ENCODE data around the gene EPN1. TPM values are rescaled to one million over a fixed set of nuclear protein-coding genes. Genes with fewer than 3 reads are reported as not detected.

The EPN1 gene
- total and polyA plus RNA-seq, 2 of the 13 experiments (the other 11 are each of a cell fraction or from before 2014, with no cell fraction given): 28.9 to 31.7 TPM

- TF ChIP-seq PCBP2 (optimal IDR thresholded peaks at IDR 0.05; ENCODE audit: low read depth, low read length, poor library complexity, severe bottlenecking): peak; percentile 39
- TF ChIP-seq ZNF367 (CRISPR knock-in tag; IDR thresholded peaks at IDR 0.05; ENCODE audit: borderline replicate concordance): no peak
- TF ChIP-seq JDP2 (CRISPR knock-in tag; IDR thresholded peaks at IDR 0.05; ENCODE audit: borderline replicate concordance): no peak
- peak; percentile 85; the same call in 1 of the 2 replicates for TF ChIP-seq PHF21A (CRISPR knock-in tag; IDR thresholded peaks at IDR 0.05)
- TF ChIP-seq ZNF598 (CRISPR knock-in tag; IDR thresholded peaks at IDR 0.05; ENCODE audit: borderline replicate concordance): no peak
- TF ChIP-seq ZNF605 (CRISPR knock-in tag; IDR thresholded peaks at IDR 0.05): peak; percentile 54
- TF ChIP-seq ZNF343 (CRISPR knock-in tag; IDR thresholded peaks at IDR 0.05): no peak
- no peak for TF ChIP-seq ZBTB3 (CRISPR knock-in tag; IDR thresholded peaks at IDR 0.05; ENCODE audit: borderline replicate concordance, low read depth)
- TF ChIP-seq ZSCAN25 (CRISPR knock-in tag; IDR thresholded peaks at IDR 0.05): 0 out of 2 replicates have a peak, but pooled peaks have one; percentile 4
- 0 out of 2 replicates have a peak, but pooled peaks have one; percentile 44 for TF ChIP-seq ZBTB4 (CRISPR knock-in tag; IDR thresholded peaks at IDR 0.05; ENCODE audit: borderline replicate concordance)
- 0 out of 2 replicates have a peak, but pooled peaks have one; percentile 34 for TF ChIP-seq BHLHE40 (IDR thresholded peaks at IDR 0.05; ENCODE audit: low read length)
- TF ChIP-seq ZNF451 (CRISPR knock-in tag; IDR thresholded peaks at IDR 0.05): 0 out of 2 replicates have a peak, but pooled peaks have one; percentile 45
- TF ChIP-seq ZNF335 (CRISPR knock-in tag; IDR thresholded peaks at IDR 0.05): peak; percentile 65; the same call in 1 of the 2 replicates
- TF ChIP-seq ZZZ3 (CRISPR knock-in tag; IDR thresholded peaks at IDR 0.05; ENCODE audit: borderline replicate concordance): no peak
- TF ChIP-seq SAP130 (CRISPR knock-in tag; IDR thresholded peaks at IDR 0.05; ENCODE audit: low read depth): peak; percentile 84
- 0 out of 2 replicates have a peak, but pooled peaks have one; percentile 62 for TF ChIP-seq MYC (CRISPR knock-in tag; IDR thresholded peaks at IDR 0.05; ENCODE audit: borderline replicate concordance)
- peak; percentile 75; the same call in 1 of the 2 replicates for TF ChIP-seq SMAD1 (CRISPR knock-in tag; IDR thresholded peaks at IDR 0.05; ENCODE audit: borderline replicate concordance, low read depth)
- peak; percentile 53; the same call in 1 of the 2 replicates for TF ChIP-seq PRDM10 (CRISPR knock-in tag; IDR thresholded peaks at IDR 0.05; ENCODE audit: low read depth)
- 0 out of 2 replicates have a peak, but pooled peaks have one; percentile 28 for TF ChIP-seq ARID2 (CRISPR knock-in tag; IDR thresholded peaks at IDR 0.05; ENCODE audit: borderline replicate concordance)
- TF ChIP-seq ZNF496 (CRISPR knock-in tag; IDR thresholded peaks at IDR 0.05; ENCODE audit: insufficient replicate concordance): no peak
- TF ChIP-seq ZNF3 (CRISPR knock-in tag; IDR thresholded peaks at IDR 0.05): no peak
- TF ChIP-seq FOXA3 (CRISPR knock-in tag; IDR thresholded peaks at IDR 0.05): 0 out of 2 replicates have a peak, but pooled peaks have one; percentile 26
Observed at GRCh38 chr19:55643003-55643886, 31.8 kb upstream of the EPN1 start, which contains the start of gene ZNF581 (continued).
